Islet of Langerhans (tissue), 1 donor: ENCODE measurements around the gene KRT86.
"Not testable (repeated sequence)": the region's sequence is repeated elsewhere in the genome, so short reads cannot be mapped to it uniquely, and the experiment has no call there.

ENCODE experiments used
- FAIRE-seq: peaks from one replicate; lab custom pipeline; 2011; peaks lifted over from hg19 to GRCh38; lab: Jason Lieb, UNC

KRT86 gene

DNA sequence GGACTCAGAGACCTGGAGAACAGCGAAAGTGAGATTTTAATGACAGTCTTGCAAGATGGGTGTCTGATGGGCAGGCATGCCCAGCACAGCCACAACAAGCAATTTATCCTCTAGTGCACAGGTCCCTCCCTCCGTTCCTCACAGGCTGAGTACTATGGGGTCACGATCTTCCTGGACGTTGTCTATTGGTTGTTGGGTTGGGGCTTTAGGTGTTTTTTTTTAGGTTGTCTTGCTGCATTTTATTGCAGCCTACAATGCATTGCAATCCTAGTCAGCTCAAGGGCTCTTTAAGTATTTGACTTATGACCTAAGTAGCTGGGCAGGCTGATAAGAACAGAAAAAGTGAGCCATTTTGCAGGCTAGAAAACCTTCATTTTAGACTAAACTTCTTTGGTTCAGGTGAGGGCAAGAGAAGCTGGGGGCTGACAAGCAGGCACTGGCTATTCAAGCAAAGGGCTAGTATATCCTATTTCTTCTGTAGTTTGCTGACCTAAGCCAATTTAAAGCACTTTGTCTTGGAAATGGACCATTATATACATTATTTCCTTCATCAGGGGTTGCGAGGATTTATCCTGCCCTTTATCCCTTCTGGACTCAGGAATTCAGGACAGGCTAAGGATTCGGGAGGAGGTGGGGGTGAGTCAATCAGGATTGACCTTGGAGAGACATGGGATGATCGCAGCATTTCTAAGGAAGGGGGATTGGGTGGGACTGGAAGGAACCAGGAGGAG is 35.4 kb upstream of the KRT86 start:
- no peak for FAIRE-seq

DNA sequence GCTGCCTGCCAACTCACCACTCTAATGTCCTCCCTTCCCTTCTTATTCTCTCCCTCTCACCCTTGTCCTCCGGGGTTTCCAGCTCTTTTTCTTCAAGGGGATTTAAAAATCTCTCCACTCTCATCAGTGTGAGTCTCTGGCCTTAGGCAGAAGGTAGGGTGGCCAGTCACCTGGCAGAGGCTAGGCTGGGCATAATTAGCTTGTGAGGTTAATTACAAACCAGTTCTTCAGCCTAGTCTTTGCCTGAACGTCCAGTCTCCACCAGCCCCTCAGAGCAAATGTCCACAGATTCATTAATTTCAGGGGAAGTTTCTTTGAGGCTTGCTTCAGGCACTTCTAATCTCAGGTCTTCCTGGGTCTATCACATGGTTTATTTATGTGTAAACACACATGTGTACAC is 34.7 kb upstream of the KRT86 start:
- FAIRE-seq: no peak

GRCh38 chr12:52240247-52240646 is 34.2 kb upstream of the KRT86 start:
- not testable (repeated sequence) for FAIRE-seq

DNA sequence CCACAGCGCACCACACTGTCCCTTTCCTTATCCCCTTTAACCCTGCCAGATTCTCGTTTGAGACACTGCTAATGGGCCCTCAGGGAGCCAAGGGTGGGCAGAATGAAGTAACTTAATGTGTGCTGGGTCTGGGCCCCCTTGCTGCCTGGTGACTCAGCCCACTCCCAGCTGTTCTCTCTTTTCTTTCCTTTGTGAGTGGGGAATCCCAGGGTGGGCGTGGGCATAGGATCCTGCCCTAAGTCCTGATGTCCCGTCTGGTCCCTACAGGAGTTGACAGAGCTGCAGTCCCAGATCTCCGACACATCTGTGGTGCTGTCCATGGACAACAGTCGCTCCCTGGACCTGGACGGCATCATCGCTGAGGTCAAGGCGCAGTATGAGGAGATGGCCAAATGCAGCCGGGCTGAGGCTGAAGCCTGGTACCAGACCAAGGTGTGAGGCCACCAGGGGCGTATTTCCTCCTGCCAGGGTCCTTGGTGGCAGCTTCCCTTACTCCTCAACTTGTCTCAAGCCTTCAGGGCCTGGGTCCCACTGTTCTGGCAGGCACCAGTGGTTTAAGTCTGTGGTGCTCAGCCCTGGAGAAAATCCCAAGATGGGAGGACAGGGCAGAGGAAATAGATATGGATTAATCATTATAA is 33.1 kb upstream of the KRT86 start:
- no peak for FAIRE-seq

DNA sequence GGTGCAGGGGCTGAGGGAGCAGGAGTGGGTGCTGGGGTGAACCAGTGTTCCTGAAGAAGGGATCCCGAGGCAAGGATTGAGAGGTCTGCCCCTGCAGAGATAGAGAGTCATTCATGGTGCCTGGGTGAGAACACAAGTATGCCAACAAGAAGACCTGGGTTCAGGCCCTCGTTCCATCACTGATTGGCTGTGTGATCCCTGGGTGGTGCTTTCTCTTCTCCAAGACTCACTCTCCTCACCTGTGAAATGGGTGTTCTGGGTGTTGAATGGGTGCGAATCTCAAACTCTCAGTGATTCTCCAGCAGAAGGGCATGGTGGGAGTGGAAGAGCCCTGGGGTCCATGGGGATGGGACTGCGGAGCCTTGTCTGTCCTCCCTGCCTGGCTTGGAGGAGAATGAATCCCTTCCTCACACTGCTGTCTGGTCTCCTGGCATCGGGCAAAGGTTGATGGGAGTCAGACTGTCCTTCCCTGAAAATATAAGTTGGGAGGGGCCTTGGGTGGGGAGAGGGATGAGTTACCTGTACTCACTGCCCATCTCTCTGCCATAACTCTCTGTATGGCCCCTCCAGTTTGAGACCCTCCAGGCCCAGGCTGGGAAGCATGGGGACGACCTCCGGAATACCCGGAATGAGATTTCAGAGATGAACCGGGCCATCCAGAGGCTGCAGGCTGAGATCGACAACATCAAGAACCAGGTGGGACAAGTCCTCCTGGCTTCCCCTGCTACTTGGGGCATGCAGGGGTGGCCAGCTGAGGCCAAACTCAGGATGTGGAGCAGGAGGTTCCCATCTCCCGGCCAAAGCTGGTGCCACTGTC is 31.8 kb upstream of the KRT86 start:
- no peak for FAIRE-seq

GRCh38 chr12:52243259-52243855 is 31.1 kb upstream of the KRT86 start:
- FAIRE-seq: no peak

- FAIRE-seq: no peak
These were observed 30.4 kb upstream of the KRT86 start for GRCh38 chr12:52243856-52244614.

GRCh38 chr12:52244615-52244994 is 29.8 kb upstream of the KRT86 start:
- no peak for FAIRE-seq

GRCh38 chr12:52245259-52245961 is 29.0 kb upstream of the KRT86 start:
- no peak for FAIRE-seq

GRCh38 chr12:52245962-52246569 is 28.4 kb upstream of the KRT86 start:
- no peak for FAIRE-seq

GRCh38 chr12:52246720-52247621 is 27.5 kb upstream of the KRT86 start:
- no peak for FAIRE-seq

DNA sequence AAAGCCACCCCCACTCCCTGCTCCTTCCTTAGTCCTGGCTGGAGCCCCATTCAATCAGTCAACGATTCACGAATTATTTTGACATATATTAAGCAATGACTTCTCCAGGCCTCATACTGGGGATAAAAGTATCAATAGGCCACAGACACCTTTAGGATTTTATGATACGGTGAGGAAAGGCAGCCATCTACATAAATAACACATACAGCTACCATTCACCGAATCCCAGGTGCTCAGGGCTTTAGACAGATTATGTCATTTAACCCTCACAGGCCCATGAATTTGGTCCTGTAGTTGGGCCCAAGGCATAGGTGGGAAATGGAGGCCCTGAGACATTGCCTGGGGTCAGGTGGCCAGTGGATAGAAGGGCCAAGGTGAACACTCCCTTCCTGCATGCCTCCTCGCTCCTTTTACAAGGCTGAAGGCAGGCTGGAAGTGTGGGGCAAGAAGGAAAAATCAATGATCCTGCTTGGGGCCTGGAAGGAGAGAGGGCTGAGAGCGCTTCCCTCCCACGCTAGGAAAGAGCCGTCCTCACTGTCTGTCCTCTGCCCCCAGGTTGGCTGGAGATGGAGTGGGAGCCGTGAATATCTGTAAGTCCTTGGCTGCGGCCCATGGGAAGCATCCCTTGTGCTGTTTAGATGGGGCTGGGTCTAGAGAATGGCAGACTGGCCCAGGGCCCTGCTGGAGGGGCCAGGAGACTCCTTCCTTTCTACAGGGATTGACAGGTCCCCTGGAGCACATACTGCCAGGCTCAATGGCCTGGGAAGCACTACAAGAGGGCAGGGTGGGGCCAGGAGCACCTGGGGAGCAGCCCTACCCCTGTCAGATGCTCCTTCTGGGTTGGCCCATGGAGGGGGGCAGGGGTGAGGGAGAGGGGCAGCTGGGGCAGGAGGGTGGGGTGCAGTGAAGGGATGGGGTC is 26.6 kb upstream of the KRT86 start:
- FAIRE-seq: peak; percentile 79

DNA sequence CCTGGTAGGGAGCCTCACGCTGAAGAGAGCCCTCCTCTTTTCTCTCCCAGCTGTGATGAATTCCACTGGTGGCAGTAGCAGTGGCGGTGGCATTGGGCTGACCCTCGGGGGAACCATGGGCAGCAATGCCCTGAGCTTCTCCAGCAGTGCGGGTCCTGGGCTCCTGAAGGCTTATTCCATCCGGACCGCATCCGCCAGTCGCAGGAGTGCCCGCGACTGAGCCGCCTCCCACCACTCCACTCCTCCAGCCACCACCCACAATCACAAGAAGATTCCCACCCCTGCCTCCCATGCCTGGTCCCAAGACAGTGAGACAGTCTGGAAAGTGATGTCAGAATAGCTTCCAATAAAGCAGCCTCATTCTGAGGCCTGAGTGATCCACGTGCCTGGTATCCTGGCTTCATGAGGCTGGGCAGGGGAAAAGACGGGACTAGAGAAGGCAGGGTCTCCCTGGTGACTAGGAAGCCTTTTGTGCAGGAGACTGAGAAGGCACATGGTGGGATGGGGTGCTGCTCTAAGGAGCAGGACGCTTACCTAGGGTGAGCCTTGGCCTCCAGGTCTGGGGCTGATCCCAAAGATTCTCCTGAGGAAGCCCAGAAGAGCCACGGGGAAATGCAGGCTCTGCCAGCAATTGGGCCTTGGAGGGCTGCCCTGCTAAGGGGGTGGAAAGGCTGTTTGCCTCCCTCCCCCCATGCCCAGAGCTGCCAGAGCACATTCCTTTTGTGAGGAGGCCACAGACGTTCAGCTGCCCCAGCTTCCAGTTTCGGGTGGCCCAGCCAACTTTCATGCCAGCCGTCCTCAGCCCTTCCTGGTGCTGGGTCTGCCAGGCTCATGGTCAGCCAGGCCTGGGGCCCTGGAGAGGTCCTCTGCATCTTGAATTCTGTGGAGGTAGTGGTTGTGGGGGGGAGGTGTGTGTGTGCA is 25.6 kb upstream of the KRT86 start:
- no peak for FAIRE-seq

GRCh38 chr12:52249511-52250047 is 24.9 kb upstream of the KRT86 start:
- no peak for FAIRE-seq

- no peak for FAIRE-seq
These were observed 24.1 kb upstream of the KRT86 start for GRCh38 chr12:52250048-52250990.

- FAIRE-seq: no peak
These were observed 22.9 kb upstream of the KRT86 start for GRCh38 chr12:52251367-52252051.
